Iris pigment epithelial cell (primary cell): ENCODE results near the gene VPS11.
"Not testable (repeated sequence)": the region's sequence is repeated elsewhere in the genome, so short reads cannot be mapped to it uniquely, and the experiment has no call there.

Experiments used
- DNase-seq: peaks from one replicate; pipeline ENCODE4 v3.0.0-alpha.2; 2011; ENCODE audit warnings: low read depth

Gene VPS11

DNA sequence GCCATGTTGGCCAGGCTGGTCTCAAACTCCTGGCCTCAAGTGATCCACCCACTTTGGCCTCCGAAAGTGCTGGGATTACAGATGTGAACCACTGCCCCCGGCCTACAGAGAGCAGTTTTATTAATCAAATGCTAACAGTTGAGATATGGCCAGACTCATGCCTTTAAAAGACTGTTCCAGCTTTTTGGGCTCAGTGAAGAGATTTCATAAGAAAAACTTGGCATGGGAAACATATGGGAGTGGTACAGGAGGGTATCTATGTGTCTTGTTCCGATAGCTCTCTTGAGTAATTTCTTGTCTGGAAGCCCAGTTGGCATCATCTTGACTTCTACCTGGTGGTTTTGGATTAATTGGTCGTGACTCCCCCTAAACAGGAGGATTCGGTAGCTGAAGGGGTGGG, 28.7 kb upstream of the VPS11 start:
- no peak for DNase-seq

DNA sequence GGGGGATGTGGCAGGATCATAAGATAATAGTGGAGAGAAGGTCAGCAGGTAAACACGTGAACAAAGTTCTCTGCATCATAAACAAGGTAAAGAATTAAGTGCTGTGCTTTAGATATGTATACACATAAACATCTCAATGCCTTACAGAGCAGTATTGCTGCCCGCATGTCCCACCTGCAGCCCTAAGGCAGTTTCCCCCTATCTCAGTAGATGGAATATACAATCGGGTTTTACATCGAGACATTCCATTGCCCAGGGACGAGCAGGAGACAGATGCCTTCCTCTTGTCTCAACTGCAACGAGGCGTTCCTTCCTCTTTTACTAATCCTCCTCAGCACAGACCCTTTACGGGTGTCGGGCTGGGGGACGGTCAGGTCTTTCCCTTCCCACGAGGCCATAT, 28.1 kb upstream of the VPS11 start:
- DNase-seq, result not testable (repeated sequence)

DNA sequence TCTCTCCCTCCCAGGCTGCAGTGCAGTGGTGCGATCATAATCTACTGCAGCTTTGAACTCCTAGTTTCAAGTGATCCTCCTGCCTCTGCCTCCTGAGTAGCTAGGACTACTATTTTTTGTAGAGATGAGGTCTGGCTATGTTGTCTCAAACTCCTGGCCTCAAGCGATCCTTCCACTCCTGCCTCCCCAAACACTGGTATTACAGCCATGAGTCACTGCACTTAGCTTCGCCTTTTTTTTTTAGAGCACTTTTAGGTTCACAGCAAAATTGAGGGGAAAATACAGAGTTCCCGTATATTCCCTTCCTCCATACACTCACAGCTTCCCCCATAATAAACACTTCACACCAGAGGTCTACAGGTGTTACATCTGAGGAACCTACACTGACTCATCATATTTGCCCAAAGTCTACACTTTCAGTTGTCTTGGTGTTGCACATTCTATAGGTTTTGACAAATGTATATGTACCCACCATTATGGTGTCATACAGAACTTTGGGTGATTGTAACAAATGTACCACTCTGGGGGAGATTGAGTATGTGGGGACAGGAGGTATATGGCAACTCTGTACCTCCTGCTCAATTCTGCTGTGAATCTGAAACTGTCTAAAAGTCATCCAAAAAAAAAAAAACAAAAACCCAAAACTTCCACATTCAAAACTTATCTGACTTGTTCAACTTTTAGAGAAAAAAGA, 25.6 kb upstream of the VPS11 start:
- DNase-seq, result no peak

DNA sequence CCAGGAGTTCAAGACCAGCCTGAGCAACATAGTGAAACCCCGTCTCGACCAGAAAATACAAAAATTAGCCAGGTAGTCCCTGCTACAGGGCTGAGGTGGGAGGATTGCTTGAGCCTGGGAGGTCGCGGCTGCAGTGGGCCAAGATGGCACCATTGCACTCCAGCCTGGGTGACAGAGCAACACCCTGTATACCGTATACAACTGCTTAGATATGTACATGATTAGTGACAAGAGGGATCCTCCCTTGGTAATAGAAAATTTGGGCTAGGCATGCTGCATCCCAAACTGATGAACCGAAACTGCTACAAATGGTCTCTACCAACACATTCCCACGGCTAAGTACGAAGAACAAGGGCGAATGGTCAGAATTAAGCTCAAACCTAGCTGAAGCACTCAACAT, 24.7 kb upstream of the VPS11 start:
- DNase-seq, result no peak

DNA sequence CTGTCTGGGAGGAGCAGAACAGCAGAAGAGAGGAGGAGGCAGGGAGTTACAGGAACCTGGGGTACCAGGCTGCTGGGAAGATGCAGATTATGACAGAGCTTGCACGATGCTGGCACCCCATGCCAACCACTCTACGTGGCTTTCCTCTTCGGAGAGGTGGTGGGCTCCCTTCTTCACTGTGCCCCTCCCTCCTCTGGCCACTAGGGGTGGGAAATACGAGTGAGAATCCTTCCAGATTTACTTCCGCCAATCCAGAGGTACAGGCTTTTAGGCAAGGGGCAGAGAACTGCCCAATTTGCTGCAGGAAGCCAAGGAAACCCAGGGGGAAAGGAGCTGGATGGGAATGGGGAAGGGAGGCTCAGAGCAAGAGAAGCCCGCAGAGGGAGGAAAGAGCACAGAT, 22.9 kb upstream of the VPS11 start:
- DNase-seq, result no peak

DNA sequence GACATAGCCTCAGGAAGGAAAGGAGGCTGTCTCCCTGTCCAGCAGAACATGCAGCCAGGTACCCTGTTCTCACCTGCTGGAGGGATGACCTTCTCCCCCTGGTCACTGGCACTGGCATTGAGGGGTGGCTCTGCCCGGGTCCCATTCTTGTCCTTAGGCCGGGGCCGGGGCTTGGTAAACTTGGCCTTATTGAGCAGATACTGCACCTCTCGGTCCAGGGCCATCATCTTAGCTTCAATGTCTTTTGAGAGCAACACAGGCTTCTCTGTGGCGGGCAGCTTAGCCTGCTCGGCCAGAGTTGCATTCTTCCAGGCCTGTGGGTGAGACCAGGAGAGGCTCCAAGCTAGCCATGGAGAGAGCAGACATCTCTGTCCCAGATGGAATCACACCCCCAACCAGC, 21.1 kb upstream of the VPS11 start:
- no peak for DNase-seq

DNA sequence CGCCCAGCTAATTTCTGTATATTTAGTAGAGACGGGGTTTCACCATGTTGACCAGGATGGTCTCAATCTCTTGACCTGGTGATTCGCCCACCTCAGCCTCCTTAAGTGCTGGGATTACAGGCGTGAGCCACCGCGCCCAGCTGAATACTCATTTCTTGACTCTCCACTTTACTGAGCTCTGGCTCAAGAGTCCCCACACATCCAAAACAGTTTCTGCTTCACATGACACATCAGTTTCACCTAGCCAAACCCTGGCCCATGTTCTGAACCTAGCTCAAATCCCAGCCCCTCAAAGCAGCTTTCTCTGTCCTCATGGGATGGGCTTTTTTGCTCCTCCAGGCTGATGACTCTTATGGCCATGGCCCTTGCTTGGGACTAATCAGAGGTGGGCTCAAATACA, 20.4 kb upstream of the VPS11 start:
- no peak for DNase-seq

DNA sequence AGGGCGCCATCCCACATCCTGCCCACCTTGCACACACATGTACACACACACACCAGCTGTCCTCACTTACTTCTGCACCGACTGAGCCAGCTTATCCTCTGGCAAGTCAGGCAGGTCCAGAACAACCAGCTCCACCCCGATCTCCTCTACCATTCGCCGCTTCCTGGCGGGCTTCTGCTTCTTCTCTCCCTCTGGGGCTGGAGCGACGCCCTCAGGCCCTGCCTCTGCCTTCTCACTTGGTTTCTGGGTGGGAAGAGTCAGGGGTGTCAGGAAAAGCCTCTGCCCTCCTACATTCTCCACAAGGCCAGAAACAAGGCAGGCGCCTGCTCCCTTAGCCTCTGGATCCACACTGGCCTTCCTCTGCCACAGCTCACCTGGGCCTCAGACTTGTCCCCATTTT, 19.0 kb upstream of the VPS11 start:
- no peak for DNase-seq

DNA sequence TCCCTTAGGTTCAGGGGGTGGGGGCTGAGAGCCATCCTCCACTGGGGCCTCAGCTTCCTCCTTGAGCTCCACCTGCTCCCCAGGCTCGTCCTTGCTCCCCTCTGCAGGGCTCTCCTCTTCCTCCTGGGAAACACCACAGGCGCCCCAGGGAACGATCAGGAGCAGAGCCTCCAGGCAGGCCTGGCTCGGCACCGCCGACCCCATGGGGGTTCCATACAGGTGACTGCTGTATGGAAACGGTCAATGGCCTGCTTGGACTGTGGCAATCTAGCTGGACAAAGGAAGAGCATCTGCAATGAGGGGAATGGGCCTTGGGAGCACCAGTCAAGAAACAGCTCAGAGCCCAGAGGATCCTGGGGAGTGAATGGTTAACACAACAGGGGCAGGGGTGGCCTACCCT, 18.5 kb upstream of the VPS11 start:
- no peak for DNase-seq

DNA sequence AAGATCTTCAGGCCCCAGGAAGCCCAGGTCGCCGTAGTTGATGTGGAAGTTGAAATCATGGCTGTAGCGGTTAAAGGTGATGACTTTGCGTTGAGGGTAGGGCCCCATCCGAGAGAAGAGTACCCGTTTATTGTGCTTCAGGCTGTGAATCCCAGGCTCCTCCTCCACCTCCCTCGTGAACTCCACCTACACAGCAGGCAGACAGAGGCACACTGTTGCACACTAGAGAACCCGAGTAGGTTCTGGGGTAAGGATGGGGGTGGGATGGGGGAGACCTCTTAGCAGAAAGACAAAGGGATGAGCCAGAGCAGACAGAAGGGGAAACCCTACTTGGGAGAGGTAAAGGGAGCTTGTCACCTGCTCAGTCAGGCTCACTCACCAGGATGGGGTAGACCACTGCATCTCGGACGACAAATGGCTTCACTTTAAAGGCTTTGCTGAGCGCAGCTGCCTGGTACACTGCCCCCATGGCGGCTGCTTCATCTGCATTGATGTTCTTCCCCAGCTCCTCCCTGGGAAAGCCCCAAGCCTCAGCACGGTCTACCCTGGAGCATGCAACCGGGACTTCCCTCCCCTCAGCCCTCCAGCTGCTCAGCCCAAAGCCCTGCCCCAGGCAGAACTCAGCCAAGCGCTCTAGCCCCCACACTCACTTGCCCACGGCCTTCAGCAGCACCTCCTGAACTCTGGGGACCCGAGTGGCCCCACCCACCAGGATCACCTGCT, 16.0 kb upstream of the VPS11 start:
- DNase-seq, result no peak

DNA sequence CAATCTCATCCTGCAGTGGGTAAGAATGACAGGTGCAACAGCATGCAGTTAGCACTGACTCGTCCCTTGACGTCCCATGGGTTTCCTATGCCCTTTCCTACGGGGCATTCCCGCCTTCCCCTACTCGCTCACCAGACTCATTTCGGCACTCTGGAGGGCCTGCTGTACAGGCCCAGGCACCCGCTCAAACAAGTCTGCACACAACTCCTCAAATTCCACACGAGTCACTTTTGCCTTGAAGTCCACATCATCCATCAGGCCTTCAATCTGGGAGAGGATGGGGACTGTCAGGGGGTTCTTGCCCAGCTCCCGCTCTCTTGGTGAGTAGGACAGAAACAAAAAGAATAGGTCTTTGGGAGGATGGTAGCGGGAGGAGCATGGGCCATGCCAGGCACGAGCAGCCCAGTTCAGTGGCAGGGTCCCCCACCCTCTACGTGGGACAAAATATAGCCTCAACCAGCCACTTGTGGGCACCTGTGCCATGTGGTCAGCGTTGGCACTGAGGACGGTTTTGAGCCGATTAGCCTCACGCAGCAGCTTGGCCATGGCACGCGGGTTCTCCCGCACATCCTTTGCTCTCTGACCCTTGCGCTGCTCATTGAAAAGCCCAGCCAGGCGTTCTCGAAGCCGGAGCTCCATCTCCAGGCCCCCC, 15.3 kb upstream of the VPS11 start:
- no peak for DNase-seq

DNA sequence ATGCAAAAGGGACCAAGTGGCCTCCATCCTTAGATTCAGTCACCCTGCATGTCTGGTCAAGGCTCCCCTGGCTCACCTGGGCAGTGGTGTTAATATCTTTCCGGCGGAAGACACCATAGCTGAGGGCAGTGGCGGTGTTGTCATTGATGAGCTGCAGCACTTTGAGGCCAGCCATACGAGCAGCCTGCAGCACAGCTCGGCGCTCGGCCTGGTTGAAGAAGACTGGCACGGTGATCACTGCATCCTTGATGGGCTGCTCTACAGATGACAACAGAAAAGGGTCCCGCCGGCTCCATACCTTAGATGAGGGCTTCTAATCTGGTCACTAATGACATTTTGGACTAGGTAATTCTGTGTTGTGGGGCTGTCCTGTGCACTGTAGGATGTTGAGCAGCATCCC, 13.2 kb upstream of the VPS11 start:
- DNase-seq, result no peak

DNA sequence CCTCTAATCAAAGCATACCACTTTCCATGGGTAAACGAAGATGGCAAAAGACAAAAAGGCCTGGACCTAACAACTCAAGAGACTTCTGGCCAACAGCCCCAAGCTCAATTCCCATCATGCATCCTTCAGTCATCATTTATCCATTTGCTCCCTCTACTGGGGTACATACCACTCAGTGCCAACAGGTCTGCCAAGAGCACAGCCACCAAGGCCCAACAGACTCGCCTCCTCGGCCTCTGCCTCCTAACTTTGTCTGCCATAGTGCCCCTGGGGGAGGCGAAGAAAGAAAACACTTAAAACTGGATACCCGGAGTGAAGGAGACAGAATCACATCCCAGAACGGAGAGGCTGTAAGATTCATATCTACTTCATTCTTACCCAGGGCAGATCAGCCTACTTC, 11.7 kb upstream of the VPS11 start:
- DNase-seq, result peak; percentile 43

DNA sequence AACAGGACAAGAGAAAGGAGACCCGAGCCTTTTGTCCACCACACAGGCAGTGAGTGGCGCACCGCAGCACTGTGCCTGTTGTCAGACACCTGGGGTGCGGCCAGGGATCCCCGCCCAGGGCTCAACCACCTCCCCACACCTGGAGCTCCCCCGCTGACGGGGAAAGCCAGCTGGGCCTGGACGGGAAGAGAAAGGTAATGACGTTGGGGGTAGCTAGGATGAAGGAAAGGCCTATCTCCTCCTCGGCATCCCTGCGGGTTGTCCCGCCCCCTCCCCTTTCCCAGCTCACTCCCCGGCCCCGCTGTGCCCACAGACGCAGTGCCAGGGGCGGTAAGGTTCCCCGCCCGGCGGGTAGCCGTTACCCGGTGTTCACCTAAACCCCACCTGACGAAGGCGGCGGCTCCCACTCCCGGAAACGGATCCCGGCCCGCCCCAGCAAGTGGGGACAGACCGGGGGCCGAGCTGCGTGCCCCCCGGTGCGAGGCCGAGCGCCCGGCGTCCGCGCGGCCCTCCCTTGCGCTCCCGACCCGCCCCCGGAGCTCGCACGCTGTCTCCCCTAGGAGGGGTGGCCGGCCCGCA, 11.1 kb upstream of the VPS11 start:
- no peak for DNase-seq

DNA sequence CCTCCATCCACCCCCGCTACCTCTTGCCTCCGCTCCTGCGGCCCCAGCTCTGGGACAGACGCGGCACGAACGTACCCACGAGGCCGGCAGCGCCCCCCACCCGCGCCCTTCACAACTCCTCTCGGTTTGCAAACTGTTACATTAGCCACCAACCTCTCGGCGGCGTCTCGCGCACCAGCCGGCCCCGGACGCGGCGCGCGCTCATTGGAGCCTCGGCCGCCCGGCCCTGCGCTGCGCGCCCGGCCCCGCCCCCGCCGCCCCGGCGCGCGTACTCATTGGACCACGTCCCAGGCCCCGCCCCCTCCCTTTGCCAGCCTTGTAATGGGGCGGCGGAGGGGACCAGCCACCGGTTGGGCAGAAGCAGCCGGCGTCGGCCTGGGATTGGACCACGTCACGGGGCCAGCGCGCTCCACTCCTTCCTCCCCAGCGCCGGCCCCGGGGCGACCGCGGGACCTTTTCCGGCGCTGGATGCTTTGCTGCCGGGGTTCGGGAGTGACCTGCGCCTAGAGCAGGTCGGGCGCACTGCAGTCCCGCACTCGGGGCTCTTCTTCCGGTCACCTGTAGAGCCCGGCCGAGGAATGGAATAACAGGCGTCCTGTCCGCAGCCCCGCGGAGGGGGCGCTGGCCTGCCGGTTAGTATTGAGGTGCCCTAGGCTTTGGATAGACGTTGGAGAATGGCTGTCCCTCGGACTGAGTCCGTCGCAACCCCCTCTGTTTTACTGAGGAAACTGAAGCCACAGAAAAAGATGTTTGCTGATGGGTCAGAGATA, 10.4 kb upstream of the VPS11 start, which contains the start of gene HYOU1:
Gene HYOU1, minus strand, starts transcription at position 206 of the 770 bp plus-strand sequence. CDS start 1,045 bp downstream, outside the sequence.
- DNase-seq, result peak; percentile 97

DNA sequence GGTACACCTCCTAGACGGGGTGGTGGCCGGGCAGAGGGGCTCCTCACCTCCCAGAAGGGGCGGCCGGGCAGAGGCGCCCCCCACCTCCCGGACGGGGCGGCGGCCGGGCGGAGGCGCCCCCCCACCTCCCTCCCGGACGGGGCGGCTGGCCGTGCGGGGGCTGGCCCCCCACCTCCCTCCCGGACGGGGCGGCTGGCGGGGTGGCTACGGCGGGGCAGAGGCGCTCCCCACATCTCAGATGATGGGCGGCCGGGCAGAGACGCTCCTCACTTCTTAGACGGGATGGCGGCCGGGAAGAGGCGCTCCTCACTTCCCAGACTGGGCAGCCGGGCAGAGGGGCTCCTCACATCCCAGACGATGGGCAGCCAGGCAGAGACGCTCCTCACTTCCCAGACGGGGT, 8.5 kb upstream of the VPS11 start:
- not testable (repeated sequence) for DNase-seq

DNA sequence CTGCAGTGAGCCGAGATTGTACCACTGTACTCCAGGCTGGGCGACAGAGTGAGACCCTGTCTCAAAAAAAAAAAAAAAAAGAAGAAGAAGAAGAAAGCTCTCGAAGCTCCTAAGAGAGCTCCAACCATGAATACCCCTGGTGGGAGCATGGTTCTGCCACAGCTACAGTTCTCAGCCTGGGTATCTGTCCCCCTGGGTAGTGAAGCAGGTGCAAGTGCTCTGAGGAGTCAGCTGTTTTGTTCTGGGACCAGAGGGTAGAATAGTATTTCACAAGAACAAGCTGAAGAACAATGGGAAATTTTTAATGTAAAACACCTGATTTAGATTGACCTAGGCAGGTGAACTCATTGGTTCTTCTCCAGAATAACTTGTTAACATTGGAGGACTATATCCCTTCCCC, 6.4 kb upstream of the VPS11 start:
- no peak for DNase-seq

DNA sequence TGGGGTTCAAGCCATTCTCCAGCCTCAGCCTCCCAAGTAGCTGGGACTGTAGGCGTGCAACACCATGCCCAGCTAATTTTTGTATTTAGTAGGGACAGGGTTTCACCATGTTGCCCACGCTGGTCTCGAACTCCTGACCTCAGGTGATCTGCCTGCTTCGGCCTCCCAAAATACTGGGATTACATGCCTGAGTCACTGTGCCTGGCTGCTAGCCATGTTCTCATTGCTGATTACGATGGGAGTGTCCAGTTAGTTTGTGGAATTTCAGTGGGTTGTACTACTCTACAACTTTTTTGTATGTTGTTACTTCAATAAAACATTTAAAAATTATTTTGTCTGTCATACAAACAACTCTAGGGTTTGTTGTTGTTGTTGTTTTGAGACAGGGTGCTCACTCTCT, 4.8 kb upstream of the VPS11 start:
- peak; percentile 76 for DNase-seq

DNA sequence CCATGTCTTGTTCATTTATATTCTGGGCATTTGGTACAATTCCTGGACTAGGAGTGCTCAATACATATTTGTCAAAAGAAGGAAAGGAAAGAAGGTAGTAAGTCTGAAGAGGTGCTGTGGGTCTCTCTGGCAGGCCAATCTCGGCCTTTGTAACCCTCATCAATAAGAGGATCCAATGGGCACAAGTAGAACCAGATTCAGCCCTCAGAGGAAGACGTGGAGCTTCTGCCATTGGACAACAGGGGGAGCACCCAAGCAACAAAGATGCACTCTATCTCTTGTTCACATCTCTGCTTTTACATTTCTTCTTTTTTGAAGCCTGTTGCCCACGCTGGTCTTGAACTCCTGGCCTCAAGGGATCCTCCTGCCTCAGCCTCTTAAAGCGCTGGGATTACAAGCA, 2.2 kb upstream of the VPS11 start:
- DNase-seq, result peak; percentile 49

DNA sequence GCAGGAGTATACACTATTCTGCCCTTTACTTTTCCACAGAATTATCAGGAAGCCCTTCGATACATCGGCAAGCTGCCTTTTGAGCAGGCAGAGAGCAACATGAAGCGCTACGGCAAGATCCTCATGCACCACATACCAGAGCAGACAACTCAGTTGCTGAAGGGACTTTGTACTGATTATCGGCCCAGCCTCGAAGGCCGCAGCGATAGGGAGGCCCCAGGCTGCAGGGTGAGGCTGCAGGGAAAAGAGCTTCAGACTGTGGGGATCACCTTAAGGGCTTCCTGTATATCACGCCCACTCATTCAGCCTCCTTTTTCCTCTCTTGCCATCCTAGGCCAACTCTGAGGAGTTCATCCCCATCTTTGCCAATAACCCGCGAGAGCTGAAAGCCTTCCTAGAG, 10.2 kb downstream of the VPS11 start:
- no peak for DNase-seq

DNA sequence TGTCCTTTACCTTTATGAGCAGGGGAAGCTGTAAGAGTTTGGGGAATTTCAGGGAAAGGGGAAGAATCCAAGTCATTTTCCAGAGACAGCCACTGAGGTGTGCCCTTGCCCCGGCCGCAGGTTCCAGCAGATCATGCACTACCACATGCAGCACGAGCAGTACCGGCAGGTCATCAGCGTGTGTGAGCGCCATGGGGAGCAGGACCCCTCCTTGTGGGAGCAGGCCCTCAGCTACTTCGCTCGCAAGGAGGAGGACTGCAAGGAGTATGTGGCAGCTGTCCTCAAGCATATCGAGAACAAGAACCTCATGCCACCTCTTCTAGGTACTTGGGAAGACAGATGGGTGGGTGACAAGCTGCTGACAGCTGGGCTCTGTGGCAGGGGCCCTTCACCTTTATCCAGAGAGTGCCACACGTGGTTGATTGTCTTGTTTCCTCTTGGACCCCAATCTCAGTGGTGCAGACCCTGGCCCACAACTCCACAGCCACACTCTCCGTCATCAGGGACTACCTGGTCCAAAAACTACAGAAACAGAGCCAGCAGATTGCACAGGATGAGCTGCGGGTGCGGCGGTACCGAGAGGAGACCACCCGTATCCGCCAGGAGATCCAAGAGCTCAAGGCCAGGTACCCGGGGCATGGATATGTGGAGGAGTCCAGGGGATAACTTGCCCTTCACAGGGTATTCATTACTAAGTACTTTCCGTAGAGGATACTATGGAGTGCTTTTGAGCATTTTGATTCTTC, 11.2 kb downstream of the VPS11 start:
- DNase-seq, result no peak
